SIG-M5 treated with dmso at 0.1 percent for 504 hours (cell line): Measurements from ENCODE around the gene ARRDC1.
"Not testable (repeated sequence)": the region's sequence is repeated elsewhere in the genome, so short reads cannot be mapped to it uniquely, and the experiment has no call there.

Experiments used
- DNase-seq: peaks from one replicate; lab custom pipeline; 2025; ENCODE audit not compliant: unreplicated experiment; lab: John Stamatoyannopoulos, UW

The ARRDC1 gene

DNA sequence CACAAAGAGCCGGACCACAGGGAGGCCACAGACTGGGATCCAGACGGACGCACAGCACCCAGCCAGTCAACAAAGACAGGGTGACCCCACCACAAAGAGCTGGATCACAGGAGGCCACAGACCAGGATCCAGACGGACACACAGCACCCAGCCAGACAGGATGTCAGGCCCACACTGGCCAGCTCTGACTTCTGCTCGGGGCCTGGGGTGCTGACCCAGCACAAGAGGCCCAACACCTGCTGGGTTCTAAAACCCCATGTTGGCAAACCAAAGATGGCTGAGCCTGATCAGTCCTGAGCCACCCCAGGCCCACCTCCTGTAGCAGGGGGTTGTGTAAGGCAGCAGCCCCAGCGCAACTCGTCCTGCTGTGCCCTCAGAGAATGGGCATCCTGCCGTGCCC is 21.5 kb upstream of the ARRDC1 start:
- no peak for DNase-seq

DNA sequence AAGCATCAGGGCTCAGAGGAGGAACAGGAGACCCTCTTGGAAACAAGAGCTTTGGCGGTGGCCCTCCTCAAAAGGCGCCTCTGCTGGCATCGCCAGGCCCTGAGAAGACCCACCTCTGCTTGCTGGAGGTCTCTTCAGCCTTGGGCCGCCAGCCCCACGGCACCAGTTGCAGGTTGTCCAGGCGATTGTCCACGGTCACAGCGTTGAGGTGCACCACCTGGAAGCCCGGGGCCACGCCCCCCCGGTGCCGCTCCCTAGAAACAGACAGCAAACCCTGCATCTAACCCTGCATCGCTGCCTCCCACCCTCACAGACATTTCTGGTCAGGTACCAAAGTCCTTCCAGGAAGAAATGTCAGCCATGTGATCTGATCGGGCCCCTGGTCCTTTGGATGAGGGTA is 18.6 kb upstream of the ARRDC1 start:
- DNase-seq, result no peak

DNA sequence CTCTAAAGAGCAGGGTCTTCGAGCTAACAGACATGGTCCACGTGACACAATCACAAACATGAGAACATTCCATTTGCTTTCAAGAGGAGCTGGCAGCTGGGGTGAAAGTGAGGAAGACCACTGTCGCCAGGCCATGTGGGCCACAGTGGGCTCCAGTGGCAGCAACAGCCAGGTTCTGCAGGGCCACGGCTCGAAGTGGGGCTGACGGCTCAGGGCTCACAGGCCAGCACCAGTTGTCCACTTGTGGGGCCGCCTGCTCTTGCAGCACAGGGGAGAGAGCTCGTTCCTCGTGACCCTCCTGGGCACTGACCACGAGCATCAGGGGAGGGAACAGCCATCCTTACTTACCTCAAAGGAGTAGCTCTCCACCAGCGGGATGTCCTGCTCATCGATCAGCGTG is 17.2 kb upstream of the ARRDC1 start:
- DNase-seq, result no peak

- DNase-seq, result no peak
Measured at GRCh38 chr9:137588891-137589290, 16.6 kb upstream of the ARRDC1 start.

DNA sequence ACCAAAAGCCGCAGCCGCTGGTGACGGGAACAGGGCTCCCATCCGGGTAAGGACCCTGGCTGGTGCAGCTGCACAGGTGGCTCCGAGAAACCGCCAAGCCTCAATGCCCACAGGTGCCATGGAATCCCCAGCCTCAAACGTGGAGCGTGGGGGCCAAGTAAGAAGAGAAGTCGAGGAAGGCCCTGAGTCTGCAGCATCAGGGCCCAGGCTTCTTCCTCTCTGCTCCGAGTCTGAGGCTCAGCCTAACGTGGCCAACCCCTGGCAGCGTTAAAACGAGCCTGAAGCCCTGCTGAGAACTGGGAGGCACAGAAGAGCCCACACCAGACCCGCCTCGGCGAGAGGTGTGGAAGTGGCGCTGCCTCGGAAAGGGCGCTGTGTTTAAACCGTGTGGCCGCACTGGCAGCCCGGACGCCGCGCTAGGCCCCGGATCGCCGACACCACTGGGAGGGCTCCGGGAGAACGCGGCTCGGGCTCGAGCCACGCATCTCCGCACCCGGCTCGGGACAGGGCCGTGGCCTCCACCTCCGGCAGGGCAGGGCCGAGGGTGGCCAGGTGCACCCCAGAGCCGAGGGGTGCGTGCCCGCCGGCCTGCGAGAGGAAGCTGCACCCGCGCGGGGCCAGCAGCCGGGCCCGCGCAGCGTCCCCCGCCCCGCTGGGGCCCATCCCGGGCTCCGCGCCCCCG is 15.9 kb upstream of the ARRDC1 start:
- no peak for DNase-seq

DNA sequence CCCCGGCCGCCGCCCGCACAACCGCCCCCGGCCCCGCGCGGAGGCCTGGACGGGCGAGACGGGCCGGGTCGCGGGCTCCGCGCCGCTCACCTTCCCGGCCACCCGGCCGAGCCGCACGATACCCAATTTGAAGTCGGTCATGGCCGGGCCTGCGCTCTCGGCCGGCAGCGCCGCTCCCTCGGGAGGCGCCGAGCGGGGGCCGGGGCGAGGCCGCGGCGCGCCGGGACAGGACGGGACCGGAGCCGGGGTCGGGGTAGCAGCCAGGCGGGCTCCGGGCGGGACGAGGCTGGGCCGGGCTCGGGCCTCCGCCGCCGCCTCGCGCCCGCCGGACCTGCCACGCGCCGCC is 15.4 kb upstream of the ARRDC1 start:
- no peak for DNase-seq

DNA sequence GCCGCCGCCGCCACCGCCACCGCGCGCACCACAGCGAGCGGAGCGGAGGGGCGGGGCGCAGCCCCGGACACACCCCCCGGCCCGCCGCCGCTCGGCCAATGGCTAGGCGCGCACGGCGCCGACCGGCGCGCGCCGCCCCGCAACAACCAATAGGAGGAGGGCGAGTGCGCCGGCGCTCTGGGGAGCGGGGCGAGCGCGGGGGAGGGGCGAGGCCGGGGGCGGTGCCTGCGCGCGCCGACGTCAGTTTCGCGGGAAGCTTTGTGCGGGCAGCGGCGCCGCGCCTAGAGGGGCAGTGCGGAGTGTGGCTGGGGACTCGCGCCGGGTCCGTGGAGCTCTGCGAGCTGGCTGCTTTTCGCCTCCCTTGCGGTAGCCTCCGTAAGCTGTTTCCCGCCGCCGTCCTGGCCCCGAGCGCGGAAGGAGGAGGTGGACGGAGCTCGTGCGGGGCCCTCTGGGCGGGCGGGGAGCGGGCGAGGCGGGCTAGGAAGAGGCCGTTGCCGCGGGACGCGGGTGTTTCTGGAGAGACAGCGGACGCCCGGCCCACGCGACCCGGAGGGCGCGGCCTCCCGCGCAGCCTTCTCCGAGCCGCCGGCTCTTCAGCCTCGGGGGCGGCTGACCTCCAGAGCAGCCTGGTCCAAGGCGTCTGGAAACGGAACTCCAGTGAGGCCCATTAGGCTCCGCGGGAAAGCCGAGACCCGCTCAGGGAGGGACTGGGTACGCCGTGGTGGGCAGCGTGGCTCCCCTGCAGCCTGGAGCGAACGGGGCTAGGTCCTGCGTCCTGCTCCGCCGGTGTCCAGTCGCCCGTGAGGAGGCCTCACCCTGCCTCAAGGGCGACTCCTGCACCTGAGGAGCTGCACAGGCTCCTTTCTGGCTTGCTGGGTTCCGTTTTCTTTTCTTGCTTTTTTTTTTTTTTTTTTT is 14.8 kb upstream of the ARRDC1 start, which contains the start of gene ZMYND19:
Gene ZMYND19 (minus strand): TSS at position 44 of the 915 bp plus-strand sequence. CDS start 249 bp downstream, outside the sequence.
- DNase-seq, result peak; percentile 77

GRCh38 chr9:137592767-137593166 is 12.7 kb upstream of the ARRDC1 start:
- peak; percentile 36 for DNase-seq

DNA sequence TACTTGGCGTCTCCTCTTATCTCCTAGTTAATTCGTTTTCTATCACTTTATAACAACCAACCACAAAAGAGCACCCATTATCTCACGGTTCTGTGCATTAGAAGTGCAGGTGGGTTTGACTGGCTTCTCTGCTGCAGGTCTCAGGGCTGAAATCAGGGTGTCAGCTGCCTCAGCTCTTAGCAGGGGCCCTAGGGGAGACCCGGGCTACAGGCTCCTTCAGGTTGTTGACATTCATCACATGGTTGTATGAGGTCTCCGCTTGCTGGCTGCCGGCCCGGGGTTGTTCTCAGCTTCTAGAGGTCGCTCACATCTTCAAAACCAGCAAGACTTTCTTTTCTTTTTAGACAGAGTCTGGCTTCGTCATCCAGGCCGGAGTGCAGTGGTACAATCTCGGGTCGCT is 12.3 kb upstream of the ARRDC1 start:
- no peak for DNase-seq

- DNase-seq, result not testable (repeated sequence)
Measured at GRCh38 chr9:137596577-137596976, 8.9 kb upstream of the ARRDC1 start.

DNA sequence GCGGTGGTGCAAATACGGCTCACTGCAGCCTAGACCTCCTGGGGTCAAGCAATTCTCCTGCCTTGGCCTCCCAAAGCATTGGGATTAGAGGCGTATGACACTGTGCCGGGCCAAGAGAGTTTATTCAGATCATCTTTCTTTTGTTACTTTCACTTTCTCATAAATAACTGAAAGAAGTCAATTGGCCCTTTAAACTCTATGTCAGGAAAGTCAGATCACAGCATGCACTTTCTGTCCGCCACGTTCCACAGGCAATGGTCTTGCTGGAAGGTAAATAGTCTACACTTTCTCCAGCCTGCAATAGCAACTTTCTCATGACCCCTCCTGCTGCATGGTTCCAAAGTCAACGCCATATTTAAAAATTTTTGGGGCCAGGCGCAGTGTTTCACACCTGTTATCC is 6.5 kb upstream of the ARRDC1 start:
- no peak for DNase-seq

- DNase-seq, result no peak
Measured at GRCh38 chr9:137602661-137603060, 2.8 kb upstream of the ARRDC1 start.

- DNase-seq, result no peak
Measured at GRCh38 chr9:137603879-137604278, 1.6 kb upstream of the ARRDC1 start.

DNA sequence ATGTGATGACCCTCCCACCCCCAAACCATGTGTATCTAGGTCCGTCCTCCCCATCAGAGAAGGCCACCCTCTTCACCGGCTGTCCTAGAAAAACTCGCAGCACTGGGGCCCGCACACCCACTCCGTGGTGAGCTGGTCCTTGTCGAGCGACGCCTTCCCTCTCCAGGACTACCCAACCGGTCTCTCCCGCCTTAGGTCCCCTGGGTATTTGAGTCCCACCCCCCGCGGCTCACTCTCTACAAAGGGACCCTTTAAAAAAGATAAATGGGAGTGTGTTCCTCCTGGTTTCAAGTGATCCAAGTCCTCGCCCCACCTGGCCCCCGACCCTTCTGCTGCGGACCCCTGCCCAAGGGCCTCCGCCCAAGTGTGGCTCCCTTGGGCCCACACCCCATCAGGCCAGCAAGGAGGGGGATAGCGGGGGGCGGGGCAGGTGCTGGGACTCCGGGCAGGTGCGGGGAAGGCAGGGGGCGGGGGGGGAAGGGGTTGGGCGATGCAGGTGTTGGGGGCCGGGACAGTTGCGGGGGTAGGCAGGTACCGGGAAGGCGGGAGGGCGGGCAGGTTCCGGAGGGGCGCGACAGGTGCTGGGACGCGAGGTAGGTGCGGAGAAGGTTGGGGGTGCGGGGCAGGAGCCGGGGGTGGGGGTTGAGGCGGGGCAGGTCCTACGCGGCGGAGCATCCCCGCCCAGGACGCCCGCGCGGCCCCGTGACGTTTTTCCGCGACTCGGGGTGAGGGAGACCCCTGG is 970 bp upstream of the ARRDC1 start:
- DNase-seq, result no peak

DNA sequence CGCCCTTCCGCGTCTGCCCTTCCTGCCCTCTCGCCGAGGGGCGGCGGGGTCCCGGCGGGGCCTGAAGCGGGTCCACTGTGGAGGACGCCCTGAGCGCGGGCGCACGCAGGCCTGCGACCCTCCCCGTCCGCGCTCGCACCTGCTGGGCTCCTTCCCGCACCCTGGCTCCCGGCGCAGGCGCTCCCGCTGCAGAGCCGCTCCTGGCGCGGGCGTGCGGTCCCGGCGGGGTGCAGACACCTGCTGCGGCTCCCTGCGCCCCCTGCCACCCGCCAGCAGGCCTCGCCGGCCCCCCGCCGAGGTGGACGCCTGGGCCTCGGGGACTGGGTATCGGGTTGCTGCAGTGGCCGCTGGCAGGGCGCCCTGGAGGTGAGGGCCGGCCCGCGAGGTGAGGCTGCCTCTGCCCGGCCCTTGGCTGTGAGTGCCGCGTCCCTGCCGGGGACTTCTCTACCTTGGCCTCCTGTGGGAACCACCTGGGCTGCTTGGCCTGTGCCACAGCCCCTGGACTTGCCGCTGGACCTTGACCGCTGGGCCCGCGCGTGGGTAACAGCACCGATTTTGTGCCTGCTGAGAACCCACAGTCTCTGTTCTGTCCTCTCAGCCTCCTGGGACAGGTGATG is 627 bp downstream of the ARRDC1 start:
- DNase-seq, result no peak

DNA sequence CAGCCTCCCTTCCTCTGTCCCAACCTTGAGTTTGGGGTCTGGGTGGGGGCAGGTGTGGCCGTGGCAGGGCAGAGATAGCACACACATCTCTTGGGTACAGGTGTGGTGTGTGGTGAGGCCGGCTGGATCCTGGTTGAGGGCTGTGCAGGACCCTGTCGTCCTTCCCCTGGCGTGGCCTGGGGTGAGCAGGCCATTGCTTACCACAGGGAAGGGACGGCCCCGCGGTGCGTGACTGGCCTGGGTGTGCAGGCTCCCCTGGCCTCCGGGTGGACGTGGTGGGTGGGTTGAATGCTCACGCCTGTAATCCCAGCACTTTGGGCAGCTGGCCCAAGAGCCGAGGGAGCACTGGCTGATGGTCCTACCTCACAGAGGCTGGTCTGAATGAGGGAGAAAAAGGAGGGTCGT is 1.2 kb downstream of the ARRDC1 start:
- no peak for DNase-seq

DNA sequence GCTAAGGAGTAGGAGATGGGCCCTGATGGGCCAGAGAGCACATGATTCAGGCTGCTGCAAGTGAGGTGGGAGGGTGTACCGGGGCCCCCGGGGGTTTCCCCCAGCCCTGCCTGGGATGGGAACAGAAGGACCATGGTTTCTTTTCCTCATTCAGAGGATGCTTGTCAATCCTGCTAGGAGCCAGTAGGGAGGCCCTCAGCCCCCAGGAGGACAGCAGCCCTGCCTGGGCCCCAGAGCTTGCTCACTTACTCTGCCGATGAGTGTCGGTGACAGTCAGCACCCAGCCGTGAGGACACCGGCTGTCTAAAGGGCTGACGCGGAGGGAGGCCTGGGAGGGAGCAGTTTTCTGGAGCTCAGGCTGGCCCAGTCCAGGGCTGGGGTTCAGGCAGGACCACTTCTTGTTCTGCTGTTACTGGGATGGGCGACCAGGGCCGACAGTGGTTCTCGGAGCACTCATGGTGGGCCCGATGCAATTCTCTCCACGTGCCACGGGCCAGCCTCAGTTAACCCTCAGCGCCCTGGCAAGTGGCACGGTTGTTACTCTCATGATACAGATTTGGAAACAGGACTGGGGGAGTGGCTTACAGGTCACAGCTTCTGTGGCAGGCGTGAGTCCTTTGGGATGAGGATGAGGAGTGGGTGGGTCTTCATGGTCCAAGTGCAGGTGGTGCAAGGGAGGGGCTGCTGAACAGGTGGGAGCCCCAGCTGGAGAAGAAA is 1.8 kb downstream of the ARRDC1 start:
- peak; percentile 82 for DNase-seq

- no peak for DNase-seq
Measured at GRCh38 chr9:137610944-137611343, 5.5 kb downstream of the ARRDC1 start.

DNA sequence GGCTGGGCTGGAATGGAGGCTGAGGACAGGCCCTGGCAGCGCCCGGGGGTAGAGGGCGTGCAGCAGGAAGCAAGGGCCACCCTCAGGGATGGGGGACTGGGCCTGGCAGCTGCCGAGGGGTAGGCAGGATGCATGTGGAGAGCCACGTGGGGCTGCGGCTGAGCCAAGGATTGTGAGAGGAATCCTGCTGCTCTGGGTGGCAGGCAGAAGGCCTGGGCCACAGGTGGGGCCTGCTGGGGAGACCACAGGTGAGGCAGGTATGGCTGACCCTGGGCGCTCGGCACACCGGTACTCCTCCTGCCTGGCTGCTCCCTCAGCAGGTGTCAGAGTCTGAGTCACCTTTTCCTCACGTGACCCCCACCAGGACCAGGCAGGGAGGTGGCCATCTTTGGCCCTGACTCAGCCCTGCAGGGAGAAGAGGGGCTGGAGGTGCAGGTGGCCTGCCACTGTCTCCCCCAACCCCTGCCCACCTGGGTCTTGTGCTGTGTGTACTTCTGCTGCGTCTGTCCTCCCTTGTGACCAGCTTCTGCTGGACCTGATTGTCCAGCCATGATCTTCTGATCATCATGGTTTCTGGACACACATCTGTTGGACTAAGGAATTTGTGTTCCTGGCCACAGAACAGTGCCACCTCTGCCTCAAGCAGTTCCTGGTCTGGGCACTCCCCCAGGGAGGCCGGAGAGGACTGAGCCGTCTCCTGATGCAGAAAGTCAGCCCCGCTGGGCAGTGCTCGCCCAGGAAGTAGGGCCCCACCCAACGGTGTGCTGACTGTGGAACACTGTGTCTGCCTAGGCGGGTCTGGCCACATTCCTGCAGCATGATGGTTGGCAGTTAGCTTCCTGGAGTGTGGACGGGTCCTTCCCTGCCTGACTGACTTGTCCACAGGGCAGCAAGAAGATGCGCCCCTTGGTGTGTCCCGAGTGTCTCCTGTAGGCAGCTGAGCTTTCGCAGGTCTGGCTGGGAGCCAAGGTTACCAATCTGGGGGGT is 6.4 kb downstream of the ARRDC1 start:
- peak; percentile 60 for DNase-seq
